Kidney (tissue), 14 donors: Measurements from ENCODE around the gene ARMC7. TPM values are rescaled to one million over a fixed set of nuclear protein-coding genes. Genes with fewer than 3 reads are reported as not detected.
A peak's percentile ranks its signal among the peaks of the same experiment; 100 is the strongest.
"Not testable (repeated sequence)": the region's sequence is repeated elsewhere in the genome, so short reads cannot be mapped to it uniquely, and the experiment has no call there.

Experiments used
- DNase-seq, 5 donors: peaks; one replicate each; pipeline ENCODE4 v3.0.0-alpha.2; 2013 to 2020
- FAIRE-seq: peaks from 2 replicates; lab custom pipeline; 2012; peaks lifted over from hg19 to GRCh38; lab: Jason Lieb, UNC
- H3K27ac ChIP-seq, 2 donors: one replicate each; pipeline ENCODE4 v1.7.0; 2013; ENCODE audit warnings: low read depth in 2 of 2, low read length in 2 of 2, inconsistent platforms in 1 of 2
- H3K27me3 ChIP-seq: one replicate; pipeline ENCODE4 v1.7.1; 2013; ENCODE audit warnings: low read length, inconsistent platforms; ENCODE audit not compliant: control insufficient read depth, insufficient read depth
- H3K36me3 ChIP-seq, 3 donors: one replicate each; pipeline versions ENCODE4 v1.7.0 to v1.7.1; 2013; ENCODE audit warnings: low read length in 3 of 3, control low read depth in 1 of 3, inconsistent platforms in 1 of 3; ENCODE audit not compliant: insufficient read depth in 3 of 3, control insufficient read depth in 2 of 3
- H3K4me1 ChIP-seq, 3 donors: one replicate each; pipeline versions ENCODE4 v1.7.0 to v1.7.1; 2013; ENCODE audit warnings: low read length in 3 of 3, inconsistent platforms in 1 of 3, low read depth in 1 of 3; ENCODE audit not compliant: control insufficient read depth in 2 of 3, insufficient read depth in 2 of 3
- H3K4me3 ChIP-seq, 3 donors: one replicate each; pipeline versions ENCODE4 v1.7.0 to v1.8.1; 2013; ENCODE audit warnings: low read length in 3 of 3, control low read depth in 1 of 3, inconsistent platforms in 1 of 3
- H3K9ac ChIP-seq, 3 donors: one replicate each; pipeline versions ENCODE4 v1.7.0 to v1.7.1; 2013; ENCODE audit warnings: low read length in 3 of 3, control low read depth in 1 of 3, inconsistent platforms in 1 of 3
- H3K9me3 ChIP-seq, 3 donors: one replicate each; pipeline versions ENCODE4 v1.7.0 to v1.7.1; 2013; ENCODE audit warnings: low read length in 3 of 3, control low read depth in 1 of 3, inconsistent platforms in 1 of 3; ENCODE audit not compliant: control insufficient read depth in 2 of 3, insufficient read depth in 1 of 3
- intact Hi-C: fragments of 100-400 bp; cut with DNase I; formaldehyde crosslinking; loops from one replicate; pipeline ENCODE4 v1.11.1; 2022
- polyA plus RNA-seq: library from polyadenylated mRNA; stranded (reverse); fragments of 350-450 nt; fragmentation: Illumina TruSeq; extraction: RNeasy Lipid Tissue Mini Kit (QIAGEN cat#74804); gene quantifications from one replicate; pipeline ENCODE4 v1.2.3, GENCODE V29; 2014; ENCODE audit warnings: low read depth, low replicate concordance; ENCODE audit not compliant: insufficient read depth
- total RNA-seq: library from RNA; stranded (reverse); fragmentation: NEBNext Ultra II Directional; extraction: Animal tissue kit (Norgen Biotek cat#: 25700); gene quantifications from one replicate; pipeline ENCODE4 v1.2.1, GENCODE V29; 2021
- TF ChIP-seq, protein P1 (sequence below): IDR thresholded peaks from 3 replicates; pipeline ENCODE4 v1.5.1; 2012; ENCODE audit warnings: mild to moderate bottlenecking, moderate library complexity, borderline replicate concordance; ENCODE audit not compliant: insufficient read depth; ENCODE audit errors: extremely low read depth
- donor health status: control.
- donor health status: control.
- donor health status: control.
- donor health status: control.
- donor health status: control.
- donor health status: DM: yes; HTN: yes; CAD: no.
- donor health status: Normal renal cell carcinoma (clear cell type).

ARMC7 gene
- total and polyA plus RNA-seq, 2 donors from 2014 or later = 31.8 to 35.1 TPM

GRCh38 chr17:75131278-75132017, 21.7 kb downstream of the ARMC7 start, which contains the start of gene NT5C:
NT5C (minus strand) TSS chr17:75131742; CDS start chr17:75131707, 35 bp downstream.
- peak; percentile 92 to 96 (median 94) for DNase-seq
- TF ChIP-seq, protein P1, sequence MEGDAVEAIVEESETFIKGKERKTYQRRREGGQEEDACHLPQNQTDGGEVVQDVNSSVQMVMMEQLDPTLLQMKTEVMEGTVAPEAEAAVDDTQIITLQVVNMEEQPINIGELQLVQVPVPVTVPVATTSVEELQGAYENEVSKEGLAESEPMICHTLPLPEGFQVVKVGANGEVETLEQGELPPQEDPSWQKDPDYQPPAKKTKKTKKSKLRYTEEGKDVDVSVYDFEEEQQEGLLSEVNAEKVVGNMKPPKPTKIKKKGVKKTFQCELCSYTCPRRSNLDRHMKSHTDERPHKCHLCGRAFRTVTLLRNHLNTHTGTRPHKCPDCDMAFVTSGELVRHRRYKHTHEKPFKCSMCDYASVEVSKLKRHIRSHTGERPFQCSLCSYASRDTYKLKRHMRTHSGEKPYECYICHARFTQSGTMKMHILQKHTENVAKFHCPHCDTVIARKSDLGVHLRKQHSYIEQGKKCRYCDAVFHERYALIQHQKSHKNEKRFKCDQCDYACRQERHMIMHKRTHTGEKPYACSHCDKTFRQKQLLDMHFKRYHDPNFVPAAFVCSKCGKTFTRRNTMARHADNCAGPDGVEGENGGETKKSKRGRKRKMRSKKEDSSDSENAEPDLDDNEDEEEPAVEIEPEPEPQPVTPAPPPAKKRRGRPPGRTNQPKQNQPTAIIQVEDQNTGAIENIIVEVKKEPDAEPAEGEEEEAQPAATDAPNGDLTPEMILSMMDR = peak; percentile 52
- no peak for FAIRE-seq
- peak within 1 kb of the TSS; percentile 64 to 77 (median 72) for H3K4me3 ChIP-seq
- no peaks in the 10 kb centered on the region for H3K9me3 ChIP-seq
- peak within 1 kb of the TSS; percentile 63 to 89 (median 64) for H3K9ac ChIP-seq
- no peaks in the 10 kb centered on the region for H3K4me1 ChIP-seq
- no peaks in the 10 kb centered on the region for H3K27me3 ChIP-seq
- H3K36me3 ChIP-seq = peaks cover 0 to 3% (median 3%) of the 10 kb centered on the region in 3 donors
- H3K27ac ChIP-seq = peak within 1 kb of the TSS; percentile 67 to 78
- intact Hi-C loops = no loop called here

- Histone ChIP-seq H3K9ac (peak overlapping the region; percentile 63 to 89 (median 64)), H3K27ac (peak overlapping the region; percentile 67 to 78), H3K4me3 (peak overlapping the region; percentile 64 to 77 (median 72))
- intact Hi-C loops, FAIRE-seq, H3K9me3 ChIP-seq, H3K36me3 ChIP-seq, H3K27me3 ChIP-seq, H3K4me1 ChIP-seq: not testable (repeated sequence)
- peak in 2 of 5 donors; percentile 19 to 38 for DNase-seq
These were observed 22.5 kb downstream of the ARMC7 start for GRCh38 chr17:75132018-75133000.

DNA sequence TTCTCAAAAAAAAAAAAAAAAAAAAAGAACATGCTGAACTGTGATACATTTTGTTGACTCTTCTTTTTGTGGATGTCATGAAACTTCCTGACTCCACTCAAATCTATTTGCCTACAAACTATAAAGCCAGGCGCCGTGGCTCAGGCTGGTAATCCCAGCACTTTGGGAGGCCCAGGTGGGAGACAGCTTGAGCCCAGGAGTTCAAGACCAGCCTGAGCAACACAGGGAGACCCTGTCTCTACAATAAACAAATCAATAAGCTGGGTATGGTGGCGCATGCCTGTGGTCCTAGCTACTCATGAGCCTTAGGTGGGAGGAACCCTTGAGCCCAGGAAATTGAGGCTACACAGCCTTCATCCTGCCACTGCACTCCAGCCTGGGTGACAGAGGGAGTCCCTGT, 23.2 kb downstream of the ARMC7 start:
- H3K27me3 ChIP-seq = no peaks in the 10 kb centered on the region
- no peaks in the 10 kb centered on the region for H3K4me1 ChIP-seq
- no peak overlapping the region for H3K9ac ChIP-seq
- no peak overlapping the region for H3K27ac ChIP-seq
- DNase-seq (peak in 1 of 5 donors; percentile 38), FAIRE-seq (no peak)
- TF ChIP-seq, protein P1 = no peak
- H3K36me3 ChIP-seq = peaks cover 0 to 3% (median 3%) of the 10 kb centered on the region in 3 donors
- H3K9me3 ChIP-seq = no peaks in the 10 kb centered on the region
- intact Hi-C loops = no loop called here
- no peak overlapping the region for H3K4me3 ChIP-seq

GRCh38 chr17:75133607-75134347, 24.0 kb downstream of the ARMC7 start:
- peak in 1 of 5 donors; percentile 26 for DNase-seq
- H3K36me3 ChIP-seq, intact Hi-C loops, FAIRE-seq, H3K4me3 ChIP-seq, H3K9ac ChIP-seq, H3K9me3 ChIP-seq, H3K27ac ChIP-seq, H3K4me1 ChIP-seq, H3K27me3 ChIP-seq: not testable (repeated sequence)
